Measurements from ENCODE around the gene MYCT1.

GRCh38 chr6:152698692-152699091, 995 bp downstream of the MYCT1 start:
- TF ChIP-seq MAX (IDR thresholded peaks at IDR 0.05) (no peak), REST (IDR thresholded peaks at IDR 0.05; ENCODE audit: low read depth) (no peak), ZBTB7A (IDR thresholded peaks at IDR 0.05; ENCODE audit: low read depth) (no peak), TAF1 (IDR thresholded peaks at IDR 0.05; ENCODE audit: low read depth) (no peak), CREB1 (IDR thresholded peaks at IDR 0.05; ENCODE audit: low read depth) (no peak), EP300 (IDR thresholded peaks at IDR 0.05; ENCODE audit: borderline replicate concordance) (no peak), TCF12 (IDR thresholded peaks at IDR 0.05; ENCODE audit: low read depth) (no peak), USF1 (IDR thresholded peaks at IDR 0.05) (no peak)

All from Ishikawa (cell line).